Thyroid gland (tissue), 4 donors: ENCODE measurements around the gene IKZF1.

Experiments
- CTCF ChIP-seq, 6 experiments: fragments of 200-600 bp in 3 of 6; fragments of 450-650 bp in 3 of 6; sonication (generic) in 3 of 6; IDR thresholded peaks; one replicate each; pipeline ENCODE4 v1.5.1; 2016 to 2019; ENCODE audit warnings: antibody characterized with exemption in 6 of 6, mild to moderate bottlenecking in 2 of 6, inconsistent platforms in 1 of 6, moderate library complexity in 1 of 6
- POLR2A ChIP-seq, 2 donors: fragments of 450-650 bp; IDR thresholded peaks; one replicate each; pipeline ENCODE4 v1.6.1; 2017; ENCODE audit warnings: antibody characterized with exemption in 2 of 2, mild to moderate bottlenecking in 2 of 2, moderate library complexity in 1 of 2

- TF ChIP-seq POLR2A (IDR thresholded peaks at IDR 0.05) (no peak), CTCF (IDR thresholded peaks at IDR 0.05) (no peak)
Measured at GRCh38 chr7:50304911-50305582, 531 bp downstream of the IKZF1 start.
